Measurements from ENCODE around the gene ARSA.

ARSA gene

GRCh38 chr22:50597097-50597496, 30.9 kb downstream of the ARSA start:
- TF ChIP-seq CTCF (IDR thresholded peaks at IDR 0.05) = no peak
- H3K9me3 ChIP-seq (ENCODE audit: control insufficient read depth, low read length) = no peaks in the 10 kb centered on the region
- no peaks in the 10 kb centered on the region for H3K36me3 ChIP-seq (ENCODE audit: control insufficient read depth, insufficient read depth, low read length)
- H3K4me3 ChIP-seq (ENCODE audit: low read depth, low read length) = no peak overlapping the region
- no peak overlapping the region for H2AFZ ChIP-seq
- H3K79me2 ChIP-seq = no peaks in the 10 kb centered on the region
- H3K4me1 ChIP-seq = no peaks in the 10 kb centered on the region
- no peak overlapping the region for H3K9ac ChIP-seq
- no peak overlapping the region for H3K4me2 ChIP-seq (ENCODE audit: low read length)
- H3K27ac ChIP-seq = no peak overlapping the region
- H3K27me3 ChIP-seq (ENCODE audit: control insufficient read depth, insufficient read depth, low read length) = no peaks in the 10 kb centered on the region

- no peak overlapping the region for H3K27ac ChIP-seq
- H3K36me3 ChIP-seq (ENCODE audit: control insufficient read depth, insufficient read depth, low read length) = no peaks in the 10 kb centered on the region
- H3K27me3 ChIP-seq (ENCODE audit: control insufficient read depth, insufficient read depth, low read length) = no peaks in the 10 kb centered on the region
- H3K9me3 ChIP-seq (ENCODE audit: control insufficient read depth, low read length) = no peaks in the 10 kb centered on the region
- H3K4me3 ChIP-seq (ENCODE audit: low read depth, low read length) = no peak overlapping the region
- no peak overlapping the region for H3K9ac ChIP-seq
- no peak overlapping the region for H2AFZ ChIP-seq
- no peak overlapping the region for H3K4me2 ChIP-seq (ENCODE audit: low read length)
- no peak for TF ChIP-seq CTCF (IDR thresholded peaks at IDR 0.05)
- H3K4me1 ChIP-seq = no peaks in the 10 kb centered on the region
- H3K79me2 ChIP-seq = no peaks in the 10 kb centered on the region
Observed at GRCh38 chr22:50595189-50595588, 32.8 kb downstream of the ARSA start.

- no peak overlapping the region for H3K4me3 ChIP-seq (ENCODE audit: low read depth, low read length)
- no peak overlapping the region for H3K4me2 ChIP-seq (ENCODE audit: low read length)
- TF ChIP-seq CTCF (IDR thresholded peaks at IDR 0.05) = no peak
- no peaks in the 10 kb centered on the region for H3K27me3 ChIP-seq (ENCODE audit: control insufficient read depth, insufficient read depth, low read length)
- H3K9ac ChIP-seq = no peak overlapping the region
- H3K9me3 ChIP-seq (ENCODE audit: control insufficient read depth, low read length) = no peaks in the 10 kb centered on the region
- no peaks in the 10 kb centered on the region for H3K36me3 ChIP-seq (ENCODE audit: control insufficient read depth, insufficient read depth, low read length)
- no peak overlapping the region for H2AFZ ChIP-seq
- no peaks in the 10 kb centered on the region for H3K79me2 ChIP-seq
- peaks cover 5% of the 10 kb centered on the region for H3K4me1 ChIP-seq
- no peak overlapping the region for H3K27ac ChIP-seq
Observed at GRCh38 chr22:50587407-50587806, 40.5 kb downstream of the ARSA start.

DNA sequence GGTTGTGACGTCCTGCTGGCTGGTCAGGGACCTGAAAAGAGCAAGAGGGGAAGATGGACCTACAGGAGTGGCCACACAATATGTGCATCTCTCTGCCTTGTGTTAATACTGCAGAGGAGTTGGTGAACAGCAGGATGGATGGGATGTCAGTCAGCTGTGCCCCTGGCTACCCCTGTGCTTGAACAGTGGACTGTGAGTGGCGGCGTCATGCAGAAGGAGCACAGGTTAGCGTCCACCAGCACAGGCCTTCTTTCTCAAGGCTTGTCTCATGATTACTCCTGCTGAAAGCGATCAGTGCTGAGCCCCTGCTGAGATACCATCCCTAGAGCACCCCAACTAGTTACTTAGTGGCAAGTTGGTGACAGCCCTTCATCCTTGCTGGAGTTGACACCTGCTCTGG, 41.5 kb downstream of the ARSA start:
- H3K79me2 ChIP-seq = no peaks in the 10 kb centered on the region
- no peak overlapping the region for H3K4me3 ChIP-seq (ENCODE audit: low read depth, low read length)
- H3K4me2 ChIP-seq (ENCODE audit: low read length) = no peak overlapping the region
- H2AFZ ChIP-seq = no peak overlapping the region
- H3K9ac ChIP-seq = no peak overlapping the region
- no peak for TF ChIP-seq CTCF (IDR thresholded peaks at IDR 0.05)
- H3K27ac ChIP-seq = no peak overlapping the region
- no peaks in the 10 kb centered on the region for H3K36me3 ChIP-seq (ENCODE audit: control insufficient read depth, insufficient read depth, low read length)
- H3K4me1 ChIP-seq = peaks cover 5% of the 10 kb centered on the region
- H3K9me3 ChIP-seq (ENCODE audit: control insufficient read depth, low read length) = no peaks in the 10 kb centered on the region
- H3K27me3 ChIP-seq (ENCODE audit: control insufficient read depth, insufficient read depth, low read length) = no peaks in the 10 kb centered on the region

GRCh38 chr22:50585781-50586180, 42.2 kb downstream of the ARSA start:
- H3K9me3 ChIP-seq (ENCODE audit: control insufficient read depth, low read length) = no peaks in the 10 kb centered on the region
- H2AFZ ChIP-seq = no peak overlapping the region
- TF ChIP-seq CTCF (IDR thresholded peaks at IDR 0.05) = no peak
- H3K4me2 ChIP-seq (ENCODE audit: low read length) = no peak overlapping the region
- H3K27ac ChIP-seq = no peak overlapping the region
- H3K27me3 ChIP-seq (ENCODE audit: control insufficient read depth, insufficient read depth, low read length) = no peaks in the 10 kb centered on the region
- H3K9ac ChIP-seq = no peak overlapping the region
- no peaks in the 10 kb centered on the region for H3K36me3 ChIP-seq (ENCODE audit: control insufficient read depth, insufficient read depth, low read length)
- H3K4me3 ChIP-seq (ENCODE audit: low read depth, low read length) = no peak overlapping the region
- no peaks in the 10 kb centered on the region for H3K79me2 ChIP-seq
- H3K4me1 ChIP-seq = peaks cover 5% of the 10 kb centered on the region

Data from parathyroid adenoma (tissue), 2 donors.